ENCODE data around the gene ZEB2.

GRCh38 chr2:144515696-144516410 lies 4.1 kb downstream of the ZEB2 start:
- TF ChIP-seq, protein P1, sequence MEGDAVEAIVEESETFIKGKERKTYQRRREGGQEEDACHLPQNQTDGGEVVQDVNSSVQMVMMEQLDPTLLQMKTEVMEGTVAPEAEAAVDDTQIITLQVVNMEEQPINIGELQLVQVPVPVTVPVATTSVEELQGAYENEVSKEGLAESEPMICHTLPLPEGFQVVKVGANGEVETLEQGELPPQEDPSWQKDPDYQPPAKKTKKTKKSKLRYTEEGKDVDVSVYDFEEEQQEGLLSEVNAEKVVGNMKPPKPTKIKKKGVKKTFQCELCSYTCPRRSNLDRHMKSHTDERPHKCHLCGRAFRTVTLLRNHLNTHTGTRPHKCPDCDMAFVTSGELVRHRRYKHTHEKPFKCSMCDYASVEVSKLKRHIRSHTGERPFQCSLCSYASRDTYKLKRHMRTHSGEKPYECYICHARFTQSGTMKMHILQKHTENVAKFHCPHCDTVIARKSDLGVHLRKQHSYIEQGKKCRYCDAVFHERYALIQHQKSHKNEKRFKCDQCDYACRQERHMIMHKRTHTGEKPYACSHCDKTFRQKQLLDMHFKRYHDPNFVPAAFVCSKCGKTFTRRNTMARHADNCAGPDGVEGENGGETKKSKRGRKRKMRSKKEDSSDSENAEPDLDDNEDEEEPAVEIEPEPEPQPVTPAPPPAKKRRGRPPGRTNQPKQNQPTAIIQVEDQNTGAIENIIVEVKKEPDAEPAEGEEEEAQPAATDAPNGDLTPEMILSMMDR (IDR thresholded peaks at IDR 0.05; ENCODE audit: insufficient read depth, low read length, poor library complexity, severe bottlenecking): no peak
- no peak for TF ChIP-seq EZH2phosphoT487 (conservative IDR thresholded peaks at IDR 0.05; ENCODE audit: low read length)

Measured in SU-DHL-6 (cell line).